Skeletal muscle cell (primary cell): Measurements from ENCODE around the gene SLC25A28.
"Not testable (repeated sequence)": the region's sequence is repeated elsewhere in the genome, so short reads cannot be mapped to it uniquely, and the experiment has no call there.

Experiments used
- DNase-seq: peaks from one replicate; pipeline ENCODE4 v3.0.0-alpha.2; 2010; ENCODE audit warnings: low read depth
- H3K4me3 ChIP-seq: 2 replicates; pipeline ENCODE4 v1.5.1; 2011; ENCODE audit warnings: low read depth, mild to moderate bottlenecking, control low read depth, low read length, moderate library complexity

SLC25A28 gene

DNA sequence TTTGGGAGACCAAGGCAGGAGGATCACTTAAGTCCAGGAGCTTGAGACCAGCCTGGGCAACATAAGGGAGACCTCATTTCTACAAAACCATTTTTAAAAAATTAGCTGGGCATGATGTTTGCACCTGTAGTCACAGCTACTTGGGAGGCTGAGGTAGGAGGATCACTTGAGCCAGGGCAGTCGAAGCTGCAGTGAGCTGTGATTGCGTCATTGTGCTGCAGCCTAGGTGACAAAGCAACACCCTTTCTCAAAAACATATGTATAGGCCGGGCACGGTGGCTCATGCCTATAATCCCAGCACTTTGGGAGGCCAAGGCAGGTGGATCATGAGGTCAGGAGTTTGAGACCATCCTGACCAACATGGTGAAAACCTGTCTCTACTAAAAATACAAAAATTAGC, 23.5 kb downstream of the SLC25A28 start:
- H3K4me3 ChIP-seq, DNase-seq: not testable (repeated sequence)

- no peak for DNase-seq
Observed at GRCh38 chr10:99595770-99596465, 24.3 kb downstream of the SLC25A28 start.

DNA sequence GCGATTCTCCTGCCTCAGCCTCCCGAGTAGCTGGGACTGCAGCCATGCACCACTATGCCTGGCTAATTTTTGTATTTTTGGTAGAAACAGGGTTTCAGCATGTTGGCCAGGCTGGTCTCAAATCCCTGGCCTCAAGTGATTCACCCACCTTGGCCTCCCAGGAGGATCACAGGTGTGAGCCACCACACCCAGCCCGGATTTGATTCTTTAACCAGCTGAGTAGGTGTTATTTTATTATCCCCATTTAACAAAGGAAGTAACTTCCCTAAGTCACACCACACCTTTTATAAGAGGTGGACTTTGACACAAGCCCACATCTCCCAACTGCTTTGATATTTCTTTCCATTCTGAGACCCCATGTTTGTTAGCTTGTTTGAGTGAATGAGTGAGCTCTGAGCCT, 25.0 kb downstream of the SLC25A28 start:
- DNase-seq: no peak
- no peak overlapping the region for H3K4me3 ChIP-seq

More at GRCh38 chr10:99595770-99596465, 24.3 kb downstream of the SLC25A28 start:
- no peak overlapping the region for H3K4me3 ChIP-seq

- DNase-seq: no peak
Observed at GRCh38 chr10:99593312-99593711, 26.9 kb downstream of the SLC25A28 start.

GRCh38 chr10:99590799-99591198, 29.4 kb downstream of the SLC25A28 start:
- no peak for DNase-seq

More at GRCh38 chr10:99593312-99593711, 26.9 kb downstream of the SLC25A28 start:
- H3K4me3 ChIP-seq: no peak overlapping the region

GRCh38 chr10:99583687-99584086, 36.6 kb downstream of the SLC25A28 start:
- no peak for DNase-seq
- no peak overlapping the region for H3K4me3 ChIP-seq

More at GRCh38 chr10:99590799-99591198, 29.4 kb downstream of the SLC25A28 start:
- no peak overlapping the region for H3K4me3 ChIP-seq

- no peak overlapping the region for H3K4me3 ChIP-seq
- no peak for DNase-seq
Observed at GRCh38 chr10:99582255-99582770, 37.9 kb downstream of the SLC25A28 start.

GRCh38 chr10:99579971-99580370, 40.3 kb downstream of the SLC25A28 start:
- DNase-seq: no peak
- no peak overlapping the region for H3K4me3 ChIP-seq

- no peak overlapping the region for H3K4me3 ChIP-seq
- no peak for DNase-seq
Observed at GRCh38 chr10:99573790-99574189, 46.4 kb downstream of the SLC25A28 start.

DNA sequence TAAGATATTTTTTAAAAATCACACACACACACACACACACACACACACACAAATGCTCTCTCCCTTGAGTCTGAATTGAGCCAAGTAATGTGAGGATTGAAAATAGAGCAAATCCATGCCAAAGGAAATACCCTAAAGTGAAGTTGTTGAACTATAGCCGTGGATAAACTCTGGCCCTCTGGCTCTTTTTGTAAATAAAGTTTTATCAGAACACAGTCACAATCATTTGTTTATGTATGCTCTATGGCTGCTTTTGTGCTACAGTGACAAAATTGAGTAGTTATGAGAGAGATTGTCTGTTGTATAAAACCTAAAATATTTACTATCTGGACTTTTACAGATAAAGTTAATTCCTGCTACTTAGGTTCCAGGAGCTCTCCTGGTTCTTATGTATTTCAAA, 48.4 kb downstream of the SLC25A28 start:
- no peak for DNase-seq
- H3K4me3 ChIP-seq: no peak overlapping the region

GRCh38 chr10:99569961-99570360, 50.3 kb downstream of the SLC25A28 start:
- H3K4me3 ChIP-seq: no peak overlapping the region
- DNase-seq: no peak

- H3K4me3 ChIP-seq: no peak overlapping the region
- DNase-seq: no peak
Observed at GRCh38 chr10:99569253-99569939, 50.8 kb downstream of the SLC25A28 start.

GRCh38 chr10:99565166-99565565, 55.1 kb downstream of the SLC25A28 start:
- no peak for DNase-seq
- no peak overlapping the region for H3K4me3 ChIP-seq

- no peak overlapping the region for H3K4me3 ChIP-seq
- DNase-seq: no peak
Observed at GRCh38 chr10:99564361-99564760, 55.9 kb downstream of the SLC25A28 start.

DNA sequence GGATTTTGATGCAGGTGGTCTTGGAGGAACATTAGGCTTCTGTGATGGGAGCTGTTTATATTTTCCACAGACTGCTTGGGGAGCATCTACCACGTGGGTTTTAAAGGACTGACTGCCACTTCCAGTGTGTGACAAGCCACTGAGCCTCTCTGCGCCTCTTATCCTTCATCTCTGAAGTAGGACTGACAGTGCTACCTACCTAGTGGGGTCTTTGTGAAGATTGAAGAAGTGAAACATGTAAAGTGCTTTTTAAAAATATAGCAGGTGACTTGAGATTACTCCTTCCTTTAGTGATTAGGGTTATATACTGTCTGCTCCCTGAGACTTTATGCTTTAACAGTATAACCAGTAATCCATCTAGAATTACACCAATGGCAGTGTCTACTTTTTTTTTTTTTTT, 57.6 kb downstream of the SLC25A28 start:
- no peak overlapping the region for H3K4me3 ChIP-seq
- DNase-seq: no peak
